ENCODE measurements around the gene FOXK1.
"Not testable (repeated sequence)": the region's sequence is repeated elsewhere in the genome, so short reads cannot be mapped to it uniquely, and the experiment has no call there.

The FOXK1 gene

DNA sequence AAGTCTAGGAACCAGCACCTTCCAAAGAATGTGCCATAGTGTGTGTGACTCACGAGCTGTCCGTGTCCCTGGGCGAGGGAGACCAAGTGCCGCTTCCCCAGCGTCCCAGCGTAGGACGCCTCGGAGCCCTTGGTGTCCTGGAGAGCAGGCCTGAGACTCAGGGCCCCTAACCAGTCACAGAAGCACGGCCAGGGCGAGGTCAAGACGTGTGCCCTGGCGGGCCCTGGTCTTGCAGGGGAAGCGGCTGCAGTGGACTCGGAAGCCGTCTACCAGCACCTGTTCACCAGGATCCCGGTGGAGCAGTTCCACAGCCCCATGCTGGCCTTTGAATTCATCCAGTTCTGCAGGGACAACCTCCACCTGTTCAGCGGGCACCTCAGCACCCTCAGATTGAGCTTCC lies 103.9 kb downstream of the FOXK1 start:
- DNase-seq (ENCODE audit: low spot score), result no peak

DNA sequence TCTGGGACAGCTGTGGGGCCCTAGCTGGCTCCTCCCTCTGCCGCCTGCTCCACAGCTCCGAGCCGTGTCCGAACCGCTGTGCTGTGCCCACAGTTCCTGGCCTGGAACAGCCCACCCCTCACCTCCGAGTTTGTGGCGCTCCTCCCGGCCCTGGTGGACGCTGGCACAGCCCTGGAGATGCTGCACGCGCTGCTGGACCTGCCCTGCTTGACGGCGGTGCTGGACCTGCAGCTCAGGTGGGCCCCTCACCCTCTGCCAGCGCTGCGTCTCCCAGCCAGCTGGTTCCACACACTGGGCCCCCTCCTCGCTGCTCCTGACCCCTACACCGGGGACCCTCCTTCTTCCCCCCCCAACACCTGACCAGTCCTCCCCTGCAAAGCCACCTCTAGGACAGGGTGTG lies 105.4 kb downstream of the FOXK1 start:
- DNase-seq (ENCODE audit: low spot score), result no peak

DNA sequence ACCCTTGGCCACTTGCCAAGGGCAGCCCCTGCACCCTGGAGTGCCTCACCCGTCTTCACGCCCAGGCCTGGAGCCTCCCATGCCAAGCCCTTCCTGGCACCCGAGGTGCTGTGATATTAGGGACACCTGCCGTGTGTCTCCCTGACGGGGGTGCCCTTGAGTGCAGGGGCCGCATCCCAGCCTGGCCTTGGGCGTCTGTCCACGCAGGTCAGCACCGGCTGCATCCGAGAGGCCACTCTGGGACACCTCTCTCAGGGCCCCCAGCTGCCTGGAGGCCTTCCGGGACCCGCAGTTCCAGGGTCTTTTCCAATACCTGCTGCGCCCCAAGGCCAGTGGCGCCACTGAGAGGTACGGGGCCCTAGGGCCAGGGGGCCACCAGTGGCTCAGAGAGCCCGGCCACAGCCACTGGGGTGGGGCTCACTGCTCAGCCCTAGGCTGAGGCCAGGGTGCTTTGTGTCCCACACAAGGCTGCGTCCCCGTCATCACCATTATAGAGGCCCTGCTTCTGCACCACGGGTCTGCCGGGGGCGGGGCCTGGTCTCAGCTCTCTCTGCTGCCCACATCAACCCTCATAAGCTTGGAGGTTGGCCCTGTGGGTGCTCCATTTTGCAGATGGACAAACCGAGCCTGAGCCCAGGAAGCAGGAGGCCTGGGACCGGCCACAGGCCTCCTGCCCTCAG lies 106.0 kb downstream of the FOXK1 start:
- no peak for DNase-seq (ENCODE audit: low spot score)

DNA sequence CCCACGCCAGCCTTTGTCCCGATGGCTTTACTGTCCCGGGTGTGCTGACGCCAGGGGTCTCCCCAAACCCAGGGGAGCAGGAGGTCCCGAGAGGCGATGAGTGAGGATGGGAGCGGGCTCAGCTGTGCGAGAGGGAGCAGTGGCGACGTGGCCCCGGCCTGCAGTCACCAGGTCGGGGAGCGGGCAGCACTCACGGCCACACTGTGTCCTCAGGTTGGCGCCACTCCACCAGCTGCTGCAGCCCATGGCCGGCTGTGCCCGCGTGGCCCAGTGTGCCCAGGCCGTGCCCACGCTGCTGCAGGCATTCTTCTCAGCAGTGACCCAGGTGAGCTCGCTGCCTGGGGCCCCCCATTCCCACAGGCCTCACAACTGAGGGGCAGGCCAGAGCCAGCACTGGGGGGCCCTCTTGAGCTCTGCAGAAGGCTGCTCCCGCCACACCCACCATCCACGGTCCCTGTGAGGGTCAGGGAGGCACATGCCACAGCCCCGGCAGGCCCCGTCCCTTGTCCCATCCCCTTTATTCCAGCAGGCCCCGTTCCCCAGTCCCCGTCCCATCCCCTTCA lies 106.6 kb downstream of the FOXK1 start:
- DNase-seq (ENCODE audit: low spot score), result no peak

DNA sequence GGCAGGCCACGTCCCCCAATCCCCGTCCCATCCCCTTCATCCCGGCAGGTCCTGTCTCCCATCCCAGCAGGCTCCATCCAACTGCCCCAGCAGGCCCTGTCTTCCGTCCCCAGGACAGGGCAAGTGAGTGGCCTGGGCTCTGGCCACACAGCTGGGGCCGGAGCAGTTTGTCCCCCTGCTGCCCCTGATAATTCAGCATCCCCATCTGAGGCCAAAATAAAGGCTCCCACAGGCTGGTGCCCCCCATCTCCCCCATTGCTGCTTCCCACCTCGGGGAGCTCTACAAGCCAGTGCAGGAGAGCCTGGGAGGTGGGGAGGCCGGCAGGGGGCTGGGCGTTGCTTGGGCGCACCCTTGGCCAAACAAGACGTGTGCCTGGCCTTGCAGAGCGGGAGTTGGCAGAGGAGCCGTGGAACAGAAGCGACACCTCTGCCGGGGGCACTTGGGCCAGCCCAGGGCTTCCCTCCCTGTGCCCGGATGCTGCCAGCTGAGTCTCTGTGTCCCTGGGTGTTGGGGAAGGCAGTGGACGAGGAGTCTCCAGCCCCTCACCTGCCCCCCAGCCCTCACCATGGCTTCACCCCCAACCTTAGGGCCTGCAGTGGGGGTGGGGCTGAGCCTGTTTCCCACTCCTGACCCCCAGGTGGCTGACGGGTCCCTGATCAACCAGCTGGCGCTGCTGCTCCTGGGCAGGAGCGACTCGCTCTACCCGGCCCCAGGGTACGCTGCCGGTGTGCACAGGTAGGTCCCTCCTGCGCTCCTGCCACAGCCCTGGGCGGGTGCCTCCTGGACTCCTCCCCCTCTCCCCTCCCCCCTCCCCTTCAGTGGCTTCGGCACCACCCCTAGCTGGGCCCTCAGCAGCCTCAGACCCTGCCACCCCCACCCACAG lies 107.3 kb downstream of the FOXK1 start:
- DNase-seq (ENCODE audit: low spot score), result no peak

DNA sequence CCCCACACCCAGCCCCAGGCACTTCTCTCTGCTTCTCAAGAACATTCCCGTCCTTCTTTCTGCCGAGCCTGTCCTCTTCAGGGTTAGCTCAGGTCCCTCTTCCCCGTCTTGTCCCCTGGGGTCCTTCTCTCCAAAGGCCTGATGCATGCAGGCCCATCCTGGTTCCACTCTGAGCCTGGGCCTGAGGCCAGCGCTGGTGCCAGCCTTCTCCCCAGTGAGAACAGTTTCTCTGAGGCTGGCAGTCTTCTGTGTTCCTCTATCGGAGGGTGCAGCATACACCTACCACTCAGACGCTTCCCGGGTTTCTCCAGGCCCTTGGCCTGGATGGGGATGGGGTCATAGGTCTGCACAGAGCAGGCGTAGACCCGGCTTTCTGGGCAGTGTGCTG lies 108.0 kb downstream of the FOXK1 start:
- no peak for DNase-seq (ENCODE audit: low spot score)

DNA sequence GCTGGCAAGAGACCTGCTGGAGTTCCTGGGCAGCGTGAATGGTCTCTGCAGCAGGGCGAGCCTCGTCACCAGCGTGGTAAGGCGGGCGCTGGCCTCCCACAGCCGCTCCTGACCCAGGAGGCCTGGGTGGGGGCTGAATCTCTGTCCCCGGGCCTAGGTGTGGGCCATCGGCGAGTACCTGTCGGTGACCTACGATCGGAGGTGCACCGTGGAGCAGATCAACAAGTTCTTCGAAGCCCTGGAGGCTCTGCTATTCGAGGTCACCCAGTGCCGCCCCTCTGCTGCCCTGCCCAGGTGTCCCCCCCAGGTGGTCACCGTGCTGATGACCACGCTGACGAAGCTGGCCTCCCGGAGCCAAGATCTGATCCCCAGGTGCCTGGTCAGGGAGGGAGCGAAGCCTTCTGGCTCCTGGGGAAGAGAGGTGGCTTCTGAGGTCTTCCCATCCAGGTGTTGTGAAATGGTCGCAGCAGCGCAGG lies 108.5 kb downstream of the FOXK1 start:
- DNase-seq (ENCODE audit: low spot score), result no peak

DNA sequence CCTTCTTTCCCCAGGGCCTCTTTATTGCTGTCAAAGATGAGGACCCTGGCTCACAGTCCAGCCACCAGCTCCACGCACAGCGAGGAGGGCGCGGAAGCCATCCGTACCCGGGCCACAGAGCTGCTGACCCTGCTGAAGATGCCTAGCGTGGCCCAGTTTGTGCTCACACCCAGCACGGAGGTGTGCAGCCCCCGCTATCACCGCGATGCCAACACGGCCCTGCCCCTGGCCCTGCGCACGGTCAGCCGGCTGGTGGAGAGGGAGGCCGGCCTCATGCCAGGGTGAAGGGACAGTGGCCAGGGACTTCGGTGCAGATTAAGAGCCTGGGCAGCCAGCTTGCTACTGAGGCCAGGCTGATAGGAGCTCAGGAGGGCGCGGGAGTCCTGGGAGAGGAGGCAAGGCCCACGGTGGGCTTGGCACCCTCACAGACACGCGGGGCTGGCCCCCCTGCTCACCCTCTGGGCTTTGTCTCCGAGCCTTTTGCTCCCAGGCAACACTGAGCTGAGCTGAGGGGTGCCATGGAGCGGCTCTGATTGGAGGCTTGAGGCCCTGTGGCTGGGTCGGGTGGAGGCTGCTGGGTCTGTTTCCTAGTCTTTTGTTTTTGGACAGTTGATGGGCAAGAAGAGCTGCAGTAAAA lies 109.1 kb downstream of the FOXK1 start:
- no peak for DNase-seq (ENCODE audit: low spot score)

DNA sequence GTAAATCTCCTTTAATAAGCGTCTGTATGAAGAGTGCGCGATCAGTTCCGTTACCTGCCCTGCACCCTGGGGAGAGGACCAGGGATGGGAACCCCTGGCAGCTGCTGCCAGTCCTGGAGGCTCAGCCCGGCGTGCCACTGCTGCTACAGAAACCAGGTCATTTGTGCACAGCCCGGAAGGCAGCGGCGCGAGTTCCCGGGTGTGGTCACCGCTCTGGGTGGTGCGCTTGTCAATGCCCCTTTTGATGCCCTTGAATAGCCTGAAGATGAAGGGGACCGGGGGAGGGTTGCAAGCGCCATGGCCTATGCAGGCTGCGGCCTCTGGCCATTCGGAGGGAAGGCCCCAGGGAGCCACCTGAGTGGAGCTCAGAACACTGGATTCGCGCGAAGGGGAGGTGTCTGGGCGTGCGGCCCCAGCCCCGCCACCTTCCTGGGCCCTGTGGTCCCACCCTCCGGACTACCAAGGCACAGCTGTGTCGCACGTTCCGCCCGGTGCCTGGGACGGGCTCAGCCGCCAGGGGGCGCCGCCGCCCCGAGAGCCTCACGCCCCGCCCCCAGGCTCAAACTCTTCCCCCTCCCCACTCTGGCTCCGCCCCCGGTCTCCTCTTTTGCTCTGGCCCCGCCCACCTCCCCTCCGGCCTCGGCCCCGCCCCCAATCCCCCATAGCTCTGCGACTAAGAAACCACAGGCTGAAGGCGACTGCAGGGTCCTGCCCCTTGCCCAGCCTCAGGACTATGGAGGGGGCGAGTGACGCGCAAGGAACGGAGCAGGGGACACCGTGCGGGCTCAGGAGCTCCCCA lies 109.8 kb downstream of the FOXK1 start:
- DNase-seq (ENCODE audit: low spot score), result no peak

DNA sequence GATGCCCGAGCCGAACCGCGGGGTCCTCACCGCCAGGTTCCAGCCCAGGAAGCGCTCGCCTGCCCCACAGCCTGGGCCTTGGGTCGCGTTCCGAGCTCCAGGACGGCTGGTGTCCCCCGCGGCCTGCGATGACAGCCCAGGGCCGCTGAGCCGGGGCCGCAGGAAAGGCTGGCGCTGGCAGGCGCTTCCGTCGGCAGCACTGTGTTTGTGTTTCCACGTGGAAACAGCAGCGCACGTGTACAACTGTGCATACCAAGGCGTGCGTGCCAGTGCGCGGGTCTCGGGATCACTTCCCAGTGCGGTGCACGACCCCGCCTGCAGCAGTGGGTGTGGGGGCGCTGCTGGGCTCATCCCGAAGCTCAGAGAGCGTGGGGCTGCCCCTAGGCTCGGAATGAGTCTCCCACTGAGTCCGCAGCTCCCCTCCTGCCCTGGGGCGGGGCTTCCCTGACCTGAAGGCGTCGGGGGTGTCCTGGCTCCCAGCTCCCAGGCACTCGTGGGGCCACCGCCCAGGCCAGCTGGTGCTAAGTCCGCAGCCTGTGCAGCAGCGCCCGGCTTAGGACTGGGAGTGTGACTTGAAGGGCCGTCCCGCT lies 110.5 kb downstream of the FOXK1 start:
- DNase-seq (ENCODE audit: low spot score), result no peak

DNA sequence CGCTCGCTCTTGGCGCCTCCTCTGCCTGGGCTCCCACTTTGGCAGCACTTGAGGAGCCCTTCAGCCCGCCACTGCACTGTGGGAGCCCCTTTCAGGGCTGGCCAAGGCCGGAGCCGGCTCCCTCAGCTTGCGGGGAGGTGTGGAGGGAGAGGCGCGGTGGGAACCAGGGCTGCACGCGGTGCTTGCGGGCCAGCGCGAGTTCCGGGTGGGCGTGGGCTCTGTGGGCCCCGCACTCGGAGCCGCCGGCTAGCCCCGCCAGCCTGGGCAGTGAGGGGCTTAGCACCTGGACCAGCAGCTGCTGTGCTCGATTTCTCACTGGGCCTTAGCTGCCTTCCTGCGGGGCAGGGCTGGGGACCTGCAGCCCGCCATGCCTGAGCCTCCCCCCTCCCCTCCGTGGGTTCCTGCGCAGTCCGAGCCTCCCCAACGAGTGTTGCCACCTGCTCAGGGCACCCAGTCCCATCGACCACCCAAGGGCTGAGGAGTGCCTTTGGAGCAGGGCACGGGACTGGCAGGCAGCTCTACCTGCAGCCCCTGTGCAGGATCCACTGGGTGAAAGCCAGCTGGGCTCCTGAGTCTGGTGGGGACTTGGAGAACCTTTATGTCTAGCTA lies 111.4 kb downstream of the FOXK1 start:
- DNase-seq (ENCODE audit: low spot score), result not testable (repeated sequence)

DNA sequence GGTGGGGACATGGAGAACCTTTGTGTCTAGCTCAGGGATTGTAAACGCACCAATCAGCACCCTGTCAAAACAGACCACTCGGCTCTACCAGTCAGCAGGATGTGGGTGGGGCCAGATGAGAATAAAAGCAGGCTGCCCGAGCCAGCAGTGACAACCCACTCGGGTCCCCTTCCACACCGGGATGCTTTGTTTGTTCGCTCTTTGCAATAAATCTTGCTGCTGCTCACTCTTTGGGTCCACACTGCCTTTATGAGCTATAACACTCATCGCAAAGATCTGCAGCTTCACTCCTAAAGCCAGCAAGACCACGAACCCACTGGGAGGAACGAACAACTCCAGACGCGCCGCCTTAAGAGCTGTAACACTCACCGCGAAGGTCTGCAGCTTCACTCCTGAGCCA lies 112.1 kb downstream of the FOXK1 start:
- DNase-seq (ENCODE audit: low spot score), result not testable (repeated sequence)

DNA sequence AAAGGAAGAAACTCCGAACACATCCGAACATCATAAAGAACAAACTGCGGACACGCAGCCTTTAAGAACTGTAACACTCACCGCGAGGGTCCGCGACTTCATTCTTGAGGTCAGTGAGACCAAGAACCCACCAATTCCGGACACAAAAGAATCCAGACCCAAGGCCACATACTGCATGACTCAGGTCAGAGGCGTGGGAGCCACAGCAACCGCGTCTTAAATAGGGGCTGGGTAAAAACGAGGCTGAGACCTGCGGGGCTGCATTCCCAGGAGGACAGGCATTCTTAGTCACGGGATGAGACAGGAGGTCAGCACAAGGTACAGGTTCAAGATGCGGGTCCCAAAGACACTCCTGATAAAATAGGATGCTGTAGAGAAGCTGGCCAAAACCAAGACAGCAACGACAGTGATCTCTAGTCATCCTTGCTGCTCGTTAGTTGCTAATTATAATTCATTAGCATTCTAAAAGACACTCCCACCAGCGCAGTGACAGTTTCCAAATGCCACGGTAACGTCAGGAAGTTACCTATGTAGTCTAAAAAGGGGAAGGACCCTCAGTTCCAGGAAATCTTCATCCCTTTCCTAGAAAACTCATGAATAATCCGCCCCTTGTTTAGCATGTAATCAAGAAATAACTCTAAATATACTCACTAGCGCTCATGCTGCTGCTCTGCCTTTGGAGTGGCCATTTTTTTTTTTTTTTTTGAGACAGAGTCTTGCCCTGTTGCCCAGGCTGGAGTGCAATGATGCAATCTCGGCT lies 112.7 kb downstream of the FOXK1 start:
- DNase-seq (ENCODE audit: low spot score), result no peak

DNA sequence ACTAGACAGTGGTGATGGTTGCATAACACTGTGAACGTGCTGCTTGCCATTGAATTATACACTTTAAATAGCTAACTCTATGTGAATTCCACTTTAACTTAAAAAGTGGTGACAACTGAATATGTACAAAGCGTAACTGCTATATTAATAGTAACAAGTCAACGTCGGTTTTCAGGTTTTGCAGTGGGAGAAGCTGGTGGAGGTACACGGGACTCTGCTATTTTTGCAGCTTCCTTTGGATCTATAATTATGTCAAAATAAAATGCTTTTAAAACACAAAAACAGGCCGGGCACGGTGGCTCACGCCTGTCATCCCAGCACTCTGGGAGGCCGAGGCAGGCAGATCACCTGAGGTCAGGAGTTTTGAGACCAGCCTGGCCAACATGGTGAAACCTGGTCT lies 114.4 kb downstream of the FOXK1 start:
- no peak for DNase-seq (ENCODE audit: low spot score)

DNA sequence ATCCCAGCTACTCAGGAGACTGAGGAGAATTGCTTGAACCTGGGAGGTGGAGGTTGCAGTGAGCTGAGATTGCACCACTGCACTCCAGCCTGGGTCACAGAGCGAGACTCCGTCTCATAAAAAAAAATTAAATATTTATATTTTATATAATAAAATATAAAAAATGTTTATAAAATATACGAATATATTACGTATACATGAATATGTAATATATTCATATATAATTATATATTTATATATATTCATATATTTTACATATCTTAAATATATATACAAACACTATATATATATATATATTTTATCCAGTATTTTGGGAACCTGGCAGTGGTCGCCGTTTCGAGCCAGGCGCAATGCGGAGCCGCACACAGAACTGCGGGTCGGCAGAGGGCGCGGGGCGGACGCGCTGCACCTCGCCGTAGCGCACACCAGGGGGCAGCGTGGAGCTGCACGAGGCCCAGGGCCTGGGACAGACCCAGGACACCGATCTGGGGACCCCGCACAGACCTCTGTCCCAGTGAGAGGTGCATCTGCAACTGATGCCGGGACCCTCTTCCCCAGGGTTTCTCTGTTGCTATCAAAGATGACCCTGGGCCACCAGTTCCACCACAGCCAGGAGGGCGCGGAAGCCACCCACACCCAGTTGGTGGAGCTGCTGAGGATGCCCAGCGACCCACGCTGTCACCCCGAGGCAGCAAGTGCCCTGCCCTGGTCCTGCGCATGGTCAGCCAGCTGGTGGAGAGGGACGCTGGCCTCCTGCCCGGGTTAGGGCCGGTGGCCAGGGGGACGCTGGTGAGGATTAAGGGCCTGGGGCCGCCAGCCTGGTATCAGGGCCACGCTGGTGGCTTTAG lies 116.0 kb downstream of the FOXK1 start:
- DNase-seq (ENCODE audit: low spot score), result peak; percentile 81

DNA sequence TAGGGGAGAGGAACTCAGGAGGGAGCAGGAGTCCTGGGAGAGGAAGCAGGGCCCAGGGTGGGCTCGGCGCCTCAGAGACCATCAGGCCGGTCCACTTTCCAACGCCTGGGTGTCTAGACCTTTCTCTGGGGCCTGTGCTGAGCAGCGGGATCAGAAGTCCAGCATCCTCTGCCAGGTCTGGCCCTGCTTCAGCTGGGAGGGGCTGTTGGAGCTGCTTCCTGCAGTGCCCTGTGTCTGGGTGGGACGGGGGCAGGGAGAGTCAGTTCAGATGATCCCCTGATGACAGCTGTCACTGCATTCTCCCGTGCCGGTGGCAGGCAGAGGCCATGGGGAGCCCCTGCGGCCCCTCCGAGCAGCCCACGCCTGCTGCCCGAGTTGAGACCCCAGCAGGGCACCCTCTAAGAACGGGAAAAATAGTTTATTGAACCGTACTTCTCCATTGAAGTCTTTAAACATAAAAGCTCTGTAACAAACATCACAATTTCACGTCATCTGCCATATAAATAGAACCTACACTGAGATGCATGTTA lies 116.7 kb downstream of the FOXK1 start:
- DNase-seq (ENCODE audit: low spot score), result no peak

DNA sequence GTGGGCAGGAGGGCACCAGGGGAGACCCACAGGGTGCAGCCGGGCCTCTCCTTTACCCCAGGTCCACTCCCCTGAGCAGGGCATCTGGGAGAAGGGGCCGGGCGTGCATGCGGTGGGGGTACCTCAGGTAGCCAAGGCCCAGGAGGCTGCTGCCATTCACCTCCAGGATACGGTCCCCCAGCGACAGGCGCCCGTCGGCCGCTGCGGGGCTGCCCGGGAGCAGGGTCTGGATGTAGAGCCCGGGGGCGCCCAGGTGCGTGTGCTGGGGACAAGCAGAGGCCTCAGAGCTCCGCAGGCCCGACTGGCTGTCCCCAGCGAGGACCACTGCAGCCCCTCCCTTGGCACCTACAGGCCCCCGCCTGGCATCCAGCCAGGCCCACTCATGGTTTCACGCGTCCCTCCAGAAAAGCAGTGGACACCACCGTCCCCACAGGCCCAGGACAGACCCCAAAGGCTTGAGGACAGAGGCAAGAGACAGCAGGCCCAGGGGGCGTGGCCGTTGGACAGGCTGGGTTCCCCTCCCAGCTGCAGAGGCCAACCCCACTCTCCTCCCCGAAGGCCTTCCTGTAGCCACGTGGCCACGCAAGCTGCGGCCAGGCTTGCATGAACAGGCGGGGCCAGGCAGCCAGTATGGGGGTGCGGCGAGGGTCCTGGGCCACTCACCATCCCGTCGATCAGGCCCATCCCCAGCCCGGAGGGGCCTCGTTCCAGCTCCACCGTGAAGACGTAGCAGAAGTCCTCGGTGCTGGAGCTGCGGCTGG lies 117.6 kb downstream of the FOXK1 start:
- DNase-seq (ENCODE audit: low spot score), result no peak

DNA sequence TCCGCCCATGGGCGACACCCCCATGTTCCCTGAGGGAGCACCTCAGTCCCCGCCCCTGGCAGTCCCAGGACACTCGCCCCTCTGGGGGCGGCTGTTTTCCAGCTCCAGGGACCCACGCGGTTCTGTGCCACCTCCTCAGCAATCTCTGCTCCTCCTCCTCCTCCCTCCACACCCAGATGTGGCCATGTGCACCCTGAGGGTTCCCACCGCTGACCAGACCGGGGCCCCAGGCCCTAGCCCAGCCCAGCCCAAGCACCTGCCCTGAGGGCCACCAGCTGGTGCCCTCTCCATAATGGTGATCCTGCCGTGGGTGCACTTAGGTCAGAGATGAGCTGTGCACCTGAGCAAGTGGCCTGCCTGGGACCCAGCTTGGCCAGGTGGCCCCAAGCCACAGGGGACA lies 118.4 kb downstream of the FOXK1 start:
- no peak for DNase-seq (ENCODE audit: low spot score)

All from hepatic stellate cell (primary cell).